Activated naive CD4-positive, alpha-beta T cell treated with anti-CD3 and anti-CD28 coated beads, Interleukin-2, amount 10 ng/mL, durations not matched to agents 7 days and 5 days (primary cell): ENCODE results near the gene SPATS1.
"Not testable (repeated sequence)": the region's sequence is repeated elsewhere in the genome, so short reads cannot be mapped to it uniquely, and the experiment has no call there.

Experiments
- CTCF ChIA-PET: fragments of 350-600 bp; sonication (Branson Sonifier 250); formaldehyde crosslinking; loops from one replicate; lab custom pipeline; 2021; ENCODE audit warnings: antibody characterized with exemption; lab: Charles Lee
- DNase-seq: peaks from one replicate; pipeline ENCODE4 v3.0.0-alpha.2; 2020
- H3K27ac Mint-ChIP-seq: one replicate; pipeline ENCODE4 v1.8.0; 2021; ENCODE audit warnings: mild to moderate bottlenecking, moderate library complexity, mixed read lengths
- H3K27me3 Mint-ChIP-seq: one replicate; pipeline ENCODE4 v1.8.0; 2021; ENCODE audit warnings: mild to moderate bottlenecking, mixed read lengths
- H3K36me3 Mint-ChIP-seq: one replicate; pipeline ENCODE4 v1.8.0; 2021; ENCODE audit warnings: mixed read lengths
- H3K4me1 Mint-ChIP-seq: one replicate; pipeline ENCODE4 v1.8.0; 2021; ENCODE audit warnings: mixed read lengths
- H3K4me3 Mint-ChIP-seq: one replicate; pipeline ENCODE4 v1.8.0; 2021; ENCODE audit warnings: mild to moderate bottlenecking, moderate library complexity, mixed read lengths
- H3K9me3 Mint-ChIP-seq: one replicate; pipeline ENCODE4 v1.8.0; 2021; ENCODE audit warnings: mixed read lengths

Gene SPATS1

GRCh38 chr6:44316481-44316880 lies 26.0 kb upstream of the SPATS1 start:
- peaks cover 6% of the 10 kb centered on the region for H3K36me3 Mint-ChIP-seq
- H3K27ac Mint-ChIP-seq, result no peak overlapping the region
- H3K4me1 Mint-ChIP-seq, result peaks cover 17% of the 10 kb centered on the region
- no peak for DNase-seq
- H3K27me3 Mint-ChIP-seq, result peaks cover 24% of the 10 kb centered on the region
- H3K4me3 Mint-ChIP-seq, result no peak overlapping the region
- no peaks in the 10 kb centered on the region for H3K9me3 Mint-ChIP-seq
- CTCF ChIA-PET, result no interaction called here

- H3K9me3 Mint-ChIP-seq, CTCF ChIA-PET: not testable (repeated sequence)
Measured at GRCh38 chr6:44317136-44317631, 25.3 kb upstream of the SPATS1 start.

DNA sequence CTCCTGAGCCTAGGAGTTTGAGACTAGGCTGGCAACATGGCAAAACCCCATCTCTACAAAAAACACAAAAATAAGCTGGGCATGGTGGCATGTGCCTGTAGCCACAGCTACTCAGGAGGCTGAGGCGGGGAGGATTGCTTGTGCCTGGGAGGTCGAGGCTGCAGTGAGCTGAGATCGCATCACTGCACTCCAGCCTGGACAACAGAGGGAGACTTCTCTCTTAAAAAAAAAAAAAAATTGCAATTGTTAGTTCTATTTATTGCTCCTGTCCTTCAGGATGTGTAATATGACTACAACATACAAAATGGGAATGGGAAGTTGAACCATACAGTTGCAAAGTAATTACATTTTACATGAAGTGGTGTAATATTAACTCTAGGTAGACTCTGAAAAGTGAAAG lies 21.2 kb upstream of the SPATS1 start:
- no peak for DNase-seq
- no peaks in the 10 kb centered on the region for H3K36me3 Mint-ChIP-seq
- no peak overlapping the region for H3K27ac Mint-ChIP-seq
- no peaks in the 10 kb centered on the region for H3K4me1 Mint-ChIP-seq
- H3K4me3 Mint-ChIP-seq, result no peak overlapping the region
- CTCF ChIA-PET, result interaction anchor here (2.2 kb wide), 1 partner anchor 16 kb away, joined by 4 read pairs; no protein-coding TSS in a partner anchor
- no peaks in the 10 kb centered on the region for H3K9me3 Mint-ChIP-seq
- peaks cover 23% of the 10 kb centered on the region for H3K27me3 Mint-ChIP-seq

More at GRCh38 chr6:44317136-44317631, 25.3 kb upstream of the SPATS1 start:
- H3K27me3 Mint-ChIP-seq, result peaks cover 24% of the 10 kb centered on the region
- H3K4me1 Mint-ChIP-seq, result peaks cover 10% of the 10 kb centered on the region
- not testable (repeated sequence) for H3K27ac Mint-ChIP-seq, H3K4me3 Mint-ChIP-seq, H3K36me3 Mint-ChIP-seq, DNase-seq

GRCh38 chr6:44327096-44327495 lies 15.4 kb upstream of the SPATS1 start:
- no peak overlapping the region for H3K27ac Mint-ChIP-seq
- H3K9me3 Mint-ChIP-seq, result no peaks in the 10 kb centered on the region
- no peak overlapping the region for H3K4me3 Mint-ChIP-seq
- H3K36me3 Mint-ChIP-seq, result no peaks in the 10 kb centered on the region
- H3K27me3 Mint-ChIP-seq, result peaks cover 27% of the 10 kb centered on the region
- DNase-seq, result no peak
- no peaks in the 10 kb centered on the region for H3K4me1 Mint-ChIP-seq
- CTCF ChIA-PET, result no interaction called here

DNA sequence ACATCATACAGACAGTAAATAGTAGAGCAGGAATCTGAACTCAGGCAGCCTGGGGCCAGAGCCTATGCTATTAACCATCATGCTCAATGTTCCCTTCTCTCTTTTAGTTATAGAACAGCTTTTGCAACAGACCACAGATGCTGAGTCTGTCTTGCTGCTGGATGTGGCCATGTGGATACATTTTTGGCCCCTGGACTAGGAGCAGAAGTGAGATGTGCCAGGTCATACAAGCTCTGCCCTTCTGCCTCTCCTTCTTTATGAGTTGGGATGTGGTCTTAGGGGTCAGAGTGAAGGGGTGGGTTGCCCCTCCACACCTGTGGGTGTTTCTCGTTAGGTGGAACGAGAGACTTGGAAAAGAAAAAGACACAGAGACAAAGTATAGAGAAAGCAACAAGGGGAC lies 14.7 kb upstream of the SPATS1 start:
- CTCF ChIA-PET, result no interaction called here
- H3K4me1 Mint-ChIP-seq, result no peaks in the 10 kb centered on the region

DNA sequence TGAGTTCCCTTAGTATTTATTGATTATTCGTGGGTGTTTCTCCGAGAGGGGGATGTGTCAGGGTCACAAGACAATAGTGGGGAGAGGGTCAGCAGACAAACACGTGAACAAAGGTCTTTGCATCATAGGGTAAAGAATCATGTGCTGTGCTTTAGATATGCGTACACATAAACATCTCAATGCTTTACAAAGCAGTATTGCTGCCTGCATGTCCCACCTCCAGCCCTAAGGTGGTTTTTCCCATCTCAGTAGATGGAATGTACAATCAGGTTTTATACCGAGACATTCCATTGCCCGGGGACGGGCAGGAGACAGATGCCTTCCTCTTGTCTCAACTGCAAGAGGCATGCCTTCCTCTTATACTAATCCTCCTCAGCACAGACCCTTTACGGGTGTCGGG lies 14.2 kb upstream of the SPATS1 start:
- H3K27ac Mint-ChIP-seq, DNase-seq, H3K36me3 Mint-ChIP-seq, H3K4me3 Mint-ChIP-seq, H3K4me1 Mint-ChIP-seq, CTCF ChIA-PET, H3K9me3 Mint-ChIP-seq: not testable (repeated sequence)
- peaks cover 29% of the 10 kb centered on the region for H3K27me3 Mint-ChIP-seq

More for the DNA sequence above, 14.7 kb upstream of the SPATS1 start:
- Mint-ChIP-seq H3K27me3 (peaks cover 27% of the 10 kb centered on the region), H3K36me3 (no peaks in the 10 kb centered on the region), H3K9me3 (no peaks in the 10 kb centered on the region), H3K4me3 (no peak overlapping the region), H3K27ac (no peak overlapping the region)
- no peak for DNase-seq

- no peak overlapping the region for H3K4me3 Mint-ChIP-seq
Measured at GRCh38 chr6:44329858-44330257, 12.6 kb upstream of the SPATS1 start.

GRCh38 chr6:44332585-44332984 lies 9.9 kb upstream of the SPATS1 start:
- CTCF ChIA-PET, result interaction anchor here (0.5 to 1.1 kb wide), 3 partner anchors 9 to 134 kb away, joined by 3 to 4 read pairs (median 3); partner anchors contain the start of gene AARS2

More at GRCh38 chr6:44329858-44330257, 12.6 kb upstream of the SPATS1 start:
- Mint-ChIP-seq H3K27ac (no peak overlapping the region), H3K27me3 (peaks cover 30% of the 10 kb centered on the region), H3K36me3 (no peaks in the 10 kb centered on the region), H3K4me1 (no peaks in the 10 kb centered on the region), H3K9me3 (no peaks in the 10 kb centered on the region)
- CTCF ChIA-PET, result interaction anchor here (0.7 to 1.4 kb wide), 2 partner anchors 25 to 63 kb away, joined by 3 to 4 read pairs; no protein-coding TSS in a partner anchor
- DNase-seq, result no peak

DNA sequence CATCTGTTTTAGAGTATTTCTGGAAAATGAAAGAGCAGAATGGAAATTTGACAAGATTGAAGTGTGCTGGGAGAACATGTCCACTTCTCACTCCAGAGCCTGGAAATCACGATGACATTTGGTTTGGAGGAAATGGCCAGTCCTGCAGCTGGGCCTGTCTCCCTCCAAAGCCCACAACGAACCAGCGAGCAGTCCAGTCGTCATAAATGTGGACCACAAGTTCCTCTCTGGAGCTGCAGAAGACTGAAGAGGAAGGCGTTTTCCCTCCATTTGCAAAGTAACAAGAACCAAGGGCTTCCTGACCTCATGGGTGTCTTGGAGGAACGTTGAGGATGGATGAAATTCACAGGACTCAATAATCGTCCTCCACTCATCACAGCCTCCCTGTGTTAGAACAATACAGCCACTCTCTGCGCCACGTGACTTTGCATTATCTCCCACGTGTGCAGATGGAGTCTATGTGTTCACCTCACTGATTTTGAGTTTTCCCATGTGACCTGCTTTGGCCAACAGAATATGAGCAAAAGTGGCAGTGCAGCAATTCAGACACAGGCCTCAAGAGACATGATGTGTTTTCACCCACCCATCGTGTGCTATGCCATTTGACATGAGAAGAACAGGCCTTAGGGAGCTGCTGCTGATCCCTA lies 9.1 kb upstream of the SPATS1 start:
- Mint-ChIP-seq H3K9me3 (no peaks in the 10 kb centered on the region), H3K27ac (no peak overlapping the region), H3K4me3 (no peak overlapping the region), H3K27me3 (peaks cover 21% of the 10 kb centered on the region), H3K36me3 (no peaks in the 10 kb centered on the region), H3K4me1 (no peaks in the 10 kb centered on the region)
- CTCF ChIA-PET, result interaction anchor here (1.1 to 1.3 kb wide), 2 partner anchors 20 to 28 kb away, joined by 3 to 4 read pairs; partner anchors contain the start of gene AARS2
- no peak for DNase-seq

More at GRCh38 chr6:44332585-44332984, 9.9 kb upstream of the SPATS1 start:
- H3K27ac Mint-ChIP-seq, result no peak overlapping the region
- no peaks in the 10 kb centered on the region for H3K36me3 Mint-ChIP-seq
- no peak for DNase-seq
- H3K9me3 Mint-ChIP-seq, result no peaks in the 10 kb centered on the region
- no peaks in the 10 kb centered on the region for H3K4me1 Mint-ChIP-seq
- peaks cover 30% of the 10 kb centered on the region for H3K27me3 Mint-ChIP-seq
- H3K4me3 Mint-ChIP-seq, result no peak overlapping the region

DNA sequence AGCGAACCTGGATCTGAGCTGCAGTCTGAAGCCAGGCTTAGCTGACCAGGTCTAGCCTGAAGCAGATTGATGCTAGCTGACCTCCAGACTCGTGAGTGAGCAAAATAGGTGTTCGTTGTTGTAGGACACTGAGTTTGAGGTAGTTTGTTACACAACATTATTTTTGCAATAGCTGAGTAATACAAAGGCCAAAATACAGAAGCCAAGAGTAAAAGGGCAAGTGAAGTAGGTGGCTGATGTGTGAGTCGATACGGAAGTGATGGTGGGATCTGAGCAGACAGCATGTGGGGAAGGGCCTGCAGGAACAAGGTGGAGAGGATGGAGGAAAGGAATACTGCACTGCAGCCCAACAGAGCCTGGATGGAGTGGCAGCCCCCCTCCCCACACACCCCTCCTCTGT lies 8.5 kb upstream of the SPATS1 start:
- no peak overlapping the region for H3K27ac Mint-ChIP-seq
- H3K9me3 Mint-ChIP-seq, result no peaks in the 10 kb centered on the region
- CTCF ChIA-PET, result interaction anchor here (1.3 kb wide), 1 partner anchor 29 kb away, joined by 4 read pairs; no protein-coding TSS in a partner anchor
- H3K27me3 Mint-ChIP-seq, result peaks cover 17% of the 10 kb centered on the region
- H3K36me3 Mint-ChIP-seq, result no peaks in the 10 kb centered on the region
- no peak for DNase-seq
- H3K4me3 Mint-ChIP-seq, result no peak overlapping the region
- no peaks in the 10 kb centered on the region for H3K4me1 Mint-ChIP-seq

GRCh38 chr6:44335631-44336030 lies 6.8 kb upstream of the SPATS1 start:
- Mint-ChIP-seq H3K4me3 (no peak overlapping the region), H3K4me1 (no peaks in the 10 kb centered on the region), H3K27me3 (peaks cover 16% of the 10 kb centered on the region), H3K27ac (no peak overlapping the region), H3K36me3 (no peaks in the 10 kb centered on the region), H3K9me3 (no peaks in the 10 kb centered on the region)
- no peak for DNase-seq
- CTCF ChIA-PET, result interaction anchor here (1.0 to 5.4 kb wide), 4 partner anchors 23 to 74 kb away, joined by 3 to 105 read pairs (median 6); partner anchors contain the start of genes AARS2 and CDC5L

DNA sequence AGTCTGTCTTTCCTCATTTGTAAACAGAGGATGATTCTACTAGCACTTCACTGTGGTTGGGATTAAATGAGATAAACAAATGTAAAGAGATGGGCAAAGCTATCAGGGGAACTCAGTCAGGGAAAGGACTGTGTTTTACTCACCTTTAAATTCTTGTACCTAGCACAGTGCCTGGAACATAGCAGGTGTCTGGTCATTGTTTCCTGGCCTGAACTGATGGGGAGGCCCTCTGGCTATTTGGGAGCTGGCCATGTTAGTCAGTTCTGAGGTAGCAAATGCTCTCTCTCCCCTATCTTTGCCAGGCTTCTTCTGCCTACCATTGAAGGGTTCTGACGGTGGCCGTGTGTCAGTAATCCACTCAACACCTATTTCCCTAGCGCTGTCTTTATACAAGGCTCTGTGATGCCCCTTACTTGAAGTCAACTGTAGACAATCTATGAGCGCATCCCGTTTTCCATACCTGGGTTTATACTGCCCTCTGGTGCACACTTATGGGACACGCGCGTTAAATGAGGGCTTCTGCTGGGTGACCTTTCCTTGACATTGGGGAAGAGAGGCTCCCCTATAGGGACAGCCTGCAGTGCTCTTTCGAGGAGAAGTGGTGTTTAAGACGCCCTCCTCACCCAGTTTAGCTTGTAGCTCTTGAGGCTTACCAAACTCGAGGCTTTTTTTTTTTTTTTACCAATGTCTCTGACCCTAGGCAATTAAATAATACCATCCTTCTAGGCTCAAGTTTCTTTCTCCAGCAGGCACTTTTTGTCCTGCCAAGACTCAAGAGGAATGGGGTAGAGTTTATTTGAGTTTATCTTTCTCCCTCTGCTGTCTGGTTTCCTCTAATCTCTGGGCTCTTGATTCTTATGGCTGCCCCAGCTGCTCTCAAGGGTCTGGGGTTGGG lies 4.0 kb upstream of the SPATS1 start:
- no peak overlapping the region for H3K4me3 Mint-ChIP-seq
- CTCF ChIA-PET, result interaction anchor here (0.7 to 5.4 kb wide), 16 partner anchors 24 to 243 kb away, joined by 3 to 105 read pairs (median 3); partner anchors contain the start of gene SLC35B2
- no peak overlapping the region for H3K27ac Mint-ChIP-seq
- H3K4me1 Mint-ChIP-seq, result no peaks in the 10 kb centered on the region
- peaks cover 36% of the 10 kb centered on the region for H3K27me3 Mint-ChIP-seq
- no peaks in the 10 kb centered on the region for H3K9me3 Mint-ChIP-seq
- no peaks in the 10 kb centered on the region for H3K36me3 Mint-ChIP-seq
- DNase-seq, result peak; percentile 77

- CTCF ChIA-PET, result interaction anchor here (0.7 to 5.4 kb wide), 8 partner anchors 51 to 243 kb away, joined by 3 to 105 read pairs (median 4); no protein-coding TSS in a partner anchor
- Mint-ChIP-seq H3K9me3 (no peaks in the 10 kb centered on the region), H3K27me3 (peaks cover 43% of the 10 kb centered on the region), H3K4me1 (no peaks in the 10 kb centered on the region), H3K36me3 (no peaks in the 10 kb centered on the region), H3K4me3 (no peak overlapping the region), H3K27ac (no peak overlapping the region)
- no peak for DNase-seq
Measured at GRCh38 chr6:44339301-44339700, 3.1 kb upstream of the SPATS1 start.
